ENCODE measurements around the gene ZGPAT.
"Not testable (repeated sequence)": the region's sequence is repeated elsewhere in the genome, so short reads cannot be mapped to it uniquely, and the experiment has no call there.

The ZGPAT gene

GRCh38 chr20:63662813-63663189 lies 45.0 kb upstream of the ZGPAT start:
- Histone ChIP-seq H3K9me3 (ENCODE audit: insufficient read depth, low read length) (no peaks in the 10 kb centered on the region), H3K9ac (ENCODE audit: insufficient read length, low read depth) (no peak overlapping the region), H3K36me3 (ENCODE audit: insufficient read depth, insufficient read length, low read length) (peaks cover 83% of the 10 kb centered on the region), H3K27me3 (ENCODE audit: insufficient read depth, insufficient read length) (no peaks in the 10 kb centered on the region), H3K4me3 (ENCODE audit: insufficient read length, low read depth) (no peak overlapping the region), H3K4me1 (ENCODE audit: insufficient read depth, insufficient read length) (peaks cover 9% of the 10 kb centered on the region)
- no peak for TF ChIP-seq ZNF274 (IDR thresholded peaks at IDR 0.05; ENCODE audit: low read depth, low read length)
- TF ChIP-seq YY1 (IDR thresholded peaks at IDR 0.05; ENCODE audit: insufficient read depth, insufficient read length): no peak
- no peak for TF ChIP-seq SUZ12 (IDR thresholded peaks at IDR 0.05; ENCODE audit: extremely low read depth, insufficient read depth, insufficient read length)
- no peak for DNase-seq (ENCODE audit: low read depth, low spot score)

GRCh38 chr20:63663332-63664066 lies 44.3 kb upstream of the ZGPAT start:
- Histone ChIP-seq H3K36me3 (ENCODE audit: insufficient read depth, insufficient read length, low read length) (peaks cover 90% of the 10 kb centered on the region), H3K4me3 (ENCODE audit: insufficient read length, low read depth) (no peak overlapping the region), H3K4me1 (ENCODE audit: insufficient read depth, insufficient read length) (peaks cover 9% of the 10 kb centered on the region), H3K27me3 (ENCODE audit: insufficient read depth, insufficient read length) (no peaks in the 10 kb centered on the region), H3K9ac (ENCODE audit: insufficient read length, low read depth) (no peak overlapping the region), H3K9me3 (ENCODE audit: insufficient read depth, low read length) (no peaks in the 10 kb centered on the region)
- DNase-seq (ENCODE audit: low read depth, low spot score): no peak
- TF ChIP-seq SUZ12 (IDR thresholded peaks at IDR 0.05; ENCODE audit: extremely low read depth, insufficient read depth, insufficient read length) (no peak), ZNF274 (IDR thresholded peaks at IDR 0.05; ENCODE audit: low read depth, low read length) (no peak), YY1 (IDR thresholded peaks at IDR 0.05; ENCODE audit: insufficient read depth, insufficient read length) (no peak)

- DNase-seq (ENCODE audit: low read depth, low spot score): no peak
- H3K4me1 ChIP-seq (ENCODE audit: insufficient read depth, insufficient read length): peaks cover 3% of the 10 kb centered on the region
- H3K27me3 ChIP-seq (ENCODE audit: insufficient read depth, insufficient read length): no peaks in the 10 kb centered on the region
- no peak overlapping the region for H3K4me3 ChIP-seq (ENCODE audit: insufficient read length, low read depth)
- no peak for TF ChIP-seq YY1 (IDR thresholded peaks at IDR 0.05; ENCODE audit: insufficient read depth, insufficient read length)
- H3K9ac ChIP-seq (ENCODE audit: insufficient read length, low read depth): no peak overlapping the region
- H3K9me3 ChIP-seq (ENCODE audit: insufficient read depth, low read length): no peaks in the 10 kb centered on the region
- H3K36me3 ChIP-seq (ENCODE audit: insufficient read depth, insufficient read length, low read length): peaks cover 95% of the 10 kb centered on the region
Observed at GRCh38 chr20:63664143-63664851, 43.5 kb upstream of the ZGPAT start.

- TF ChIP-seq YY1 (IDR thresholded peaks at IDR 0.05; ENCODE audit: insufficient read depth, insufficient read length) (no peak), ZNF274 (IDR thresholded peaks at IDR 0.05; ENCODE audit: low read depth, low read length) (no peak), SUZ12 (IDR thresholded peaks at IDR 0.05; ENCODE audit: extremely low read depth, insufficient read depth, insufficient read length) (no peak)
- peaks cover 90% of the 10 kb centered on the region for H3K36me3 ChIP-seq (ENCODE audit: insufficient read depth, insufficient read length, low read length)
- H3K9me3 ChIP-seq (ENCODE audit: insufficient read depth, low read length): no peaks in the 10 kb centered on the region
- no peaks in the 10 kb centered on the region for H3K27me3 ChIP-seq (ENCODE audit: insufficient read depth, insufficient read length)
- H3K9ac ChIP-seq (ENCODE audit: insufficient read length, low read depth): no peak overlapping the region
- no peak for DNase-seq (ENCODE audit: low read depth, low spot score)
- H3K4me3 ChIP-seq (ENCODE audit: insufficient read length, low read depth): no peak overlapping the region
- H3K4me1 ChIP-seq (ENCODE audit: insufficient read depth, insufficient read length): no peaks in the 10 kb centered on the region
Observed at GRCh38 chr20:63664861-63665594, 42.8 kb upstream of the ZGPAT start.

- no peak overlapping the region for H3K4me3 ChIP-seq (ENCODE audit: insufficient read length, low read depth)
- H3K9ac ChIP-seq (ENCODE audit: insufficient read length, low read depth): no peak overlapping the region
- no peak for TF ChIP-seq YY1 (IDR thresholded peaks at IDR 0.05; ENCODE audit: insufficient read depth, insufficient read length)
- no peak for TF ChIP-seq ZNF274 (IDR thresholded peaks at IDR 0.05; ENCODE audit: low read depth, low read length)
- no peak for TF ChIP-seq SUZ12 (IDR thresholded peaks at IDR 0.05; ENCODE audit: extremely low read depth, insufficient read depth, insufficient read length)
- H3K36me3 ChIP-seq (ENCODE audit: insufficient read depth, insufficient read length, low read length): peaks cover 88% of the 10 kb centered on the region
- no peaks in the 10 kb centered on the region for H3K4me1 ChIP-seq (ENCODE audit: insufficient read depth, insufficient read length)
- no peaks in the 10 kb centered on the region for H3K27me3 ChIP-seq (ENCODE audit: insufficient read depth, insufficient read length)
- DNase-seq (ENCODE audit: low read depth, low spot score): no peak
- H3K9me3 ChIP-seq (ENCODE audit: insufficient read depth, low read length): no peaks in the 10 kb centered on the region
Observed at GRCh38 chr20:63665708-63666107, 42.1 kb upstream of the ZGPAT start.

GRCh38 chr20:63667858-63668257 lies 40.0 kb upstream of the ZGPAT start:
- Histone ChIP-seq H3K36me3 (ENCODE audit: insufficient read depth, insufficient read length, low read length) (peaks cover 82% of the 10 kb centered on the region), H3K4me3 (ENCODE audit: insufficient read length, low read depth) (no peak overlapping the region), H3K27me3 (ENCODE audit: insufficient read depth, insufficient read length) (no peaks in the 10 kb centered on the region), H3K4me1 (ENCODE audit: insufficient read depth, insufficient read length) (peaks cover 2% of the 10 kb centered on the region), H3K9me3 (ENCODE audit: insufficient read depth, low read length) (no peaks in the 10 kb centered on the region), H3K9ac (ENCODE audit: insufficient read length, low read depth) (no peak overlapping the region)
- no peak for DNase-seq (ENCODE audit: low read depth, low spot score)
- TF ChIP-seq SUZ12 (IDR thresholded peaks at IDR 0.05; ENCODE audit: extremely low read depth, insufficient read depth, insufficient read length) (no peak), YY1 (IDR thresholded peaks at IDR 0.05; ENCODE audit: insufficient read depth, insufficient read length) (no peak), ZNF274 (IDR thresholded peaks at IDR 0.05; ENCODE audit: low read depth, low read length) (no peak)

GRCh38 chr20:63668351-63668750 lies 39.5 kb upstream of the ZGPAT start:
- Histone ChIP-seq H3K27me3 (ENCODE audit: insufficient read depth, insufficient read length) (no peaks in the 10 kb centered on the region), H3K36me3 (ENCODE audit: insufficient read depth, insufficient read length, low read length) (peaks cover 78% of the 10 kb centered on the region), H3K9me3 (ENCODE audit: insufficient read depth, low read length) (no peaks in the 10 kb centered on the region), H3K4me3 (ENCODE audit: insufficient read length, low read depth) (no peak overlapping the region), H3K4me1 (ENCODE audit: insufficient read depth, insufficient read length) (peaks cover 2% of the 10 kb centered on the region), H3K9ac (ENCODE audit: insufficient read length, low read depth) (no peak overlapping the region)
- TF ChIP-seq SUZ12 (IDR thresholded peaks at IDR 0.05; ENCODE audit: extremely low read depth, insufficient read depth, insufficient read length) (no peak), ZNF274 (IDR thresholded peaks at IDR 0.05; ENCODE audit: low read depth, low read length) (no peak), YY1 (IDR thresholded peaks at IDR 0.05; ENCODE audit: insufficient read depth, insufficient read length) (no peak)
- DNase-seq (ENCODE audit: low read depth, low spot score): no peak

- not testable (repeated sequence) for H3K4me1 ChIP-seq (ENCODE audit: insufficient read depth, insufficient read length); H3K27me3 ChIP-seq (ENCODE audit: insufficient read depth, insufficient read length); H3K9me3 ChIP-seq (ENCODE audit: insufficient read depth, low read length); H3K9ac ChIP-seq (ENCODE audit: insufficient read length, low read depth); H3K4me3 ChIP-seq (ENCODE audit: insufficient read length, low read depth); DNase-seq (ENCODE audit: low read depth, low spot score)
- peaks cover 77% of the 10 kb centered on the region for H3K36me3 ChIP-seq (ENCODE audit: insufficient read depth, insufficient read length, low read length)
Observed at GRCh38 chr20:63671695-63672094, 36.1 kb upstream of the ZGPAT start.
